GM12878 (cell line): ENCODE data around the gene FKBP15. TPM values are rescaled to one million over a fixed set of nuclear protein-coding genes. Genes with fewer than 3 reads are reported as not detected.

Experiments
- ATAC-seq: fragments of 200-7000 bp; cut with Tn5 transposase; 3 replicates; pipeline ENCODE4 v1.9.1; 2020; ENCODE audit warnings: mild to moderate bottlenecking, moderate library complexity
- BruUV-seq: library from RNA; stranded (reverse); fragments of 400-500 nt; replicated peaks from 2 replicates; lab custom pipeline; 2021; lab: Mats Ljungman, UMichigan
- CTCF ChIA-PET: fragments of 300-600 bp; sonication (Branson Sonifier 250); formaldehyde crosslinking; extraction: SDS; loops from one replicate; lab custom pipeline; 2021; ENCODE audit warnings: inconsistent platforms; lab: Yijun Ruan, JAX
- POLR2A ChIA-PET: fragments of 350-600 bp; formaldehyde crosslinking; extraction: SDS; loops from one replicate; lab custom pipeline; 2021; ENCODE audit warnings: inconsistent platforms; lab: Charles Lee
- RAD21 ChIA-PET: fragments of 300-600 bp; sonication (Branson Sonifier 250); formaldehyde crosslinking; loops from one replicate; lab custom pipeline; 2023; ENCODE audit warnings: antibody characterized with exemption; ENCODE audit not compliant: unreplicated experiment; lab: Charles Lee
- SMC1A ChIA-PET: fragments of 300-600 bp; sonication (Branson Sonifier 250); formaldehyde crosslinking; loops from one replicate; lab custom pipeline; 2023; ENCODE audit not compliant: unreplicated experiment, uncharacterized antibody; lab: Charles Lee
- DNase-seq: peaks from one replicate; pipeline ENCODE4 v3.0.0-alpha.2; 2011; ENCODE audit warnings: low read depth, low spot score
- FAIRE-seq: peaks from 3 replicates; lab custom pipeline; 2011; peaks lifted over from hg19 to GRCh38; lab: Jason Lieb, UNC
- H2AFZ ChIP-seq: 2 replicates; pipeline ENCODE4 v1.6.0; 2011; ENCODE audit warnings: low read depth, low read length, control low read depth; ENCODE audit not compliant: control insufficient read depth
- H3K27ac ChIP-seq: 2 replicates; pipeline ENCODE4 v1.5.1; 2011; ENCODE audit warnings: control low read depth; ENCODE audit not compliant: control insufficient read depth, insufficient read depth
- H3K27me3 ChIP-seq, 2 experiments: replicated peaks in 1 of 2; 2 replicates each; pipeline versions ENCODE4 v1.6.0 to v1.6.1; 2011; ENCODE audit warnings: low read length in 1 of 2; ENCODE audit not compliant: control insufficient read depth in 2 of 2, insufficient read depth in 2 of 2
- H3K36me3 ChIP-seq, 2 experiments: 2 replicates each; pipeline ENCODE4 v1.5.1; 2011; ENCODE audit warnings: low read length in 1 of 2; ENCODE audit not compliant: control insufficient read depth in 2 of 2, insufficient read depth in 2 of 2
- H3K4me1 ChIP-seq: 2 replicates; pipeline ENCODE4 v1.6.1; 2011; ENCODE audit warnings: mild to moderate bottlenecking, low read length, moderate library complexity, mixed read lengths; ENCODE audit not compliant: control insufficient read depth, insufficient read depth
- H3K4me2 ChIP-seq: 2 replicates; pipeline ENCODE4 v1.6.0; 2011; ENCODE audit warnings: control low read depth; ENCODE audit not compliant: control insufficient read depth, insufficient read depth
- H3K4me3 ChIP-seq: fragments of 200-600 bp; sonication (generic); 2 replicates; pipeline ENCODE4 v1.5.1; 2016
- H3K79me2 ChIP-seq: 2 replicates; pipeline ENCODE4 v1.6.0; 2011; ENCODE audit warnings: low read length; ENCODE audit not compliant: control insufficient read depth, insufficient read depth
- H3K9ac ChIP-seq: 2 replicates; pipeline ENCODE4 v1.8.0; 2011; ENCODE audit warnings: low read length, control low read depth, mixed read lengths; ENCODE audit not compliant: control insufficient read depth, insufficient read depth
- H3K9me3 ChIP-seq: replicated peaks from 3 replicates; pipeline ENCODE4 v1.5.1; 2011; ENCODE audit warnings: mild to moderate bottlenecking, low read length; ENCODE audit not compliant: control insufficient read depth, insufficient read depth
- H4K20me1 ChIP-seq: 2 replicates; pipeline ENCODE4 v1.6.0; 2011; ENCODE audit not compliant: control insufficient read depth, insufficient read depth
- BACH1 ChIP-seq: fragments of 450-650 bp; IDR thresholded peaks from 2 replicates; pipeline ENCODE4 v1.6.1; 2017; ENCODE audit warnings: mild to moderate bottlenecking, borderline replicate concordance
- CHD4 ChIP-seq: fragments of 200-600 bp; sonication (generic); IDR thresholded peaks from 2 replicates; pipeline ENCODE4 v1.6.1; 2016; ENCODE audit warnings: mild to moderate bottlenecking
- EGR1 ChIP-seq, 2 experiments: IDR thresholded peaks; 1 replicate in 1 of 2; 2 replicates in 1 of 2; pipeline ENCODE4 v1.6.1; 2011 to 2012; ENCODE audit warnings: low read depth in 2 of 2, low read length in 2 of 2, borderline replicate concordance in 1 of 2, mild to moderate bottlenecking in 1 of 2, moderate library complexity in 1 of 2
- NFYA ChIP-seq: IDR thresholded peaks from 2 replicates; pipeline ENCODE4 v1.6.1; 2011; ENCODE audit warnings: low read depth, mild to moderate bottlenecking, low read length, improper control_type of control experiment, borderline replicate concordance
- NR2F1 ChIP-seq: fragments of 450-650 bp; conservative IDR thresholded peaks from 2 replicates; pipeline ENCODE4 v1.6.1; 2017; ENCODE audit warnings: mild to moderate bottlenecking
- ZNF384 ChIP-seq: IDR thresholded peaks from 2 replicates; pipeline ENCODE4 v1.6.1; 2012; ENCODE audit warnings: low read depth, mild to moderate bottlenecking, low read length, improper control_type of control experiment, borderline replicate concordance
- whole genome bisulfite sequencing: methylation state at CpG from one replicate; pipeline ENCODE4 v1.1.6; 2016; ENCODE audit warnings: low lambda C conversion rate; ENCODE audit not compliant: insufficient replicate concordance, insufficient coverage; ENCODE audit errors: missing lambda C conversion rate; 5-methylcytosine and 5-hydroxymethylcytosine counted together
- in situ Hi-C: fragments of 300-500 bp; cut with MboI; formaldehyde crosslinking; loops from 9 replicates; pipeline ENCODE4 v1.14.3; 2018; ENCODE audit warnings: mixed read lengths
- intact Hi-C: fragments of 100-400 bp; cut with micrococcal nuclease; formaldehyde crosslinking; loops from one replicate; pipeline ENCODE4 v1.14.2; 2022; ENCODE audit not compliant: unreplicated experiment
- polyA plus RNA-seq, 11 experiments: library from polyadenylated mRNA; depleted of rRNA in 4 of 11; unstranded in 6 of 11; stranded (reverse) in 5 of 11; fragments of >200 nt; fragmentation: Nextera tagmentation in 4 of 11; fragmentation: Illumina TruSeq in 1 of 11; extraction: Ambion mirVana in 4 of 11; extraction: Trizol in 1 of 11; gene quantifications; 1 replicate in 1 of 11; 2 replicates in 10 of 11; pipeline versions ENCODE4 v1.2.1 to v1.2.3, GENCODE V29; 2011 to 2016; ENCODE audit warnings: inconsistent platforms in 2 of 11, missing spikeins in 2 of 11, low read depth in 1 of 11
- total RNA-seq, 4 experiments: library from RNA; depleted of rRNA in 3 of 4; stranded (reverse); fragments of >200 nt in 3 of 4; fragmentation: Illumina TruSeq in 1 of 4; extraction: Trizol in 1 of 4; gene quantifications; 2 replicates each; pipeline versions ENCODE4 v1.2.1 to v1.2.3, GENCODE V29; 2013 to 2021
- TF ChIP-seq, protein P1 (sequence below): fragments of 450-650 bp; IDR thresholded peaks from 2 replicates; pipeline ENCODE4 v1.6.1; 2018; ENCODE audit warnings: borderline replicate concordance, mild to moderate bottlenecking; ENCODE audit not compliant: partially characterized antibody
- TF ChIP-seq, protein P2 (sequence below): IDR thresholded peaks from 2 replicates; pipeline ENCODE4 v1.6.1; 2012; ENCODE audit warnings: low read depth, low read length, improper control_type of control experiment

The FKBP15 gene
- total and polyA plus RNA-seq, 10 of the 15 experiments (the other 5 are each of a cell fraction or from before 2014, with no cell fraction given): 5.0 to 53.4 (median 21.2) TPM

DNA sequence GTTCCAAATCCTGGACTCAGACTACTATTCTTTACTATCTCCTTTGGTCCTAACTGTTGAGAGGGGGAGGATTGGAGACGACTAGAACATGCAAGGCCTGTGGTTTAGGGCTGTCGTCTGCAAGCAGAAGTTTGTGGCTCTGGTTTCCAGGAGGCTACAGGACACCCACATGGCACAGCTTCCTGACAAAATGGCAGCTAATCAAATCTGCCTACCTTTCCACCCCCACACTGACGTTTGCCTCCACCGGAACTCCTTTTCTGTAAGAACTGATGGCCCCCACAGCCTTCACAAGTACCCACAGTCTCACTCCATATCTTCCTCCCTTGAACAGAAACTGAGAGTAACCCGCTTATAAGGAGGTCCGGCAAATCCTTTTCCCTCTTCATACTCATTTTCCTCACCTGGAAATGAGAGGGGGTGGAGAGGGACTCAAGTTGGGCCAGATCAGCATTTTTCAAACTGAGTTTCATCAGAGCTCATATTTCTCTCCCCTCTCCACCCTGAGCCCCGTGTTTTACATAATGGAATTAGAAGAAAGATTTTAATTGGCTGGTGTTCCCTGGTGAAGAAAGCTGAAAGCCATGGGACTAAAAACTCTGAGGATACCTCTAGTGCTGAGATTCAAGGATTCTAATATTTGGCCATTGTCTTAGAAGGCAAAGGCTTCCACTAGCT is 65.0 kb downstream of the FKBP15 start (continued):
- TF ChIP-seq CHD4 (no peak), ZNF384 (no peak)

DNA sequence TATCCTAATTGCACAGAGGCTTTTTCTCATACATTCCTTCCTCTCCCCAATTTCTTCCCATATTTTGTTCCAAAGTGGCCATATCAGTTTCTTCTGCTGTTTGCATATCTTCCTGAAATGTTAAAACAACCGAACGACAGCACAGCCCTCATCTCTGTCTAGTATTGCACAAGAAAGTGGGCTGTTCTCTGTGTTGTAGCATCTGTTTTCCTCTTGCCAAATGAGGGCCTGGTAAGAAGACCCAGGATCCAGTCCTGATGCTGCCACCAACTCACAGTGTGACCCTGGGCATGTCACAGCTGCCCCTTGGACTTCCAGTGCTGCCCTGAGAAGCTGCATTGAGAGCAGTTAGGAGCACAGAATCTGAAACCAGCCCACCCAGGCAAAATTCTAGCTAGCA is 66.1 kb downstream of the FKBP15 start:
- CTCF ChIA-PET: no interaction called here
- no peaks in the 10 kb centered on the region for H3K27me3 ChIP-seq
- POLR2A ChIA-PET: interaction anchor here (0.6 kb wide), 1 partner anchor 1812 kb away, joined by 3 read pairs; no protein-coding TSS in a partner anchor
- no peaks in the 10 kb centered on the region for H3K9me3 ChIP-seq
- WGBS: 71% methylated on average over 2 of the region's 2 CpGs
- no peak for ATAC-seq
- intact Hi-C loops (no loop called here), in situ Hi-C loops (no loop called here)
- no peak for FAIRE-seq
- H2AFZ ChIP-seq: no peak overlapping the region
- no peak for DNase-seq
- RAD21 ChIA-PET: no interaction called here
- H3K4me1 ChIP-seq: no peaks in the 10 kb centered on the region
- SMC1A ChIA-PET: interaction anchor here (1.5 kb wide), 1 partner anchor 120 kb away, joined by 4 read pairs; the partner anchor contains the start of gene CDC26
- no peaks in the 10 kb centered on the region for H4K20me1 ChIP-seq
- H3K9ac ChIP-seq: no peak overlapping the region
- no peak overlapping the region for H3K4me3 ChIP-seq
- no peak overlapping the region for H3K27ac ChIP-seq
- no peaks in the 10 kb centered on the region for H3K36me3 ChIP-seq
- TF ChIP-seq NFYA (no peak), EGR1 (IDR thresholded peaks at IDR 0.05; ENCODE audit: borderline replicate concordance in 1 of 2, low read depth in 2 of 2, low read length in 2 of 2) (no peak), BACH1 (no peak), NR2F1 (no peak)
- TF ChIP-seq, protein P1, sequence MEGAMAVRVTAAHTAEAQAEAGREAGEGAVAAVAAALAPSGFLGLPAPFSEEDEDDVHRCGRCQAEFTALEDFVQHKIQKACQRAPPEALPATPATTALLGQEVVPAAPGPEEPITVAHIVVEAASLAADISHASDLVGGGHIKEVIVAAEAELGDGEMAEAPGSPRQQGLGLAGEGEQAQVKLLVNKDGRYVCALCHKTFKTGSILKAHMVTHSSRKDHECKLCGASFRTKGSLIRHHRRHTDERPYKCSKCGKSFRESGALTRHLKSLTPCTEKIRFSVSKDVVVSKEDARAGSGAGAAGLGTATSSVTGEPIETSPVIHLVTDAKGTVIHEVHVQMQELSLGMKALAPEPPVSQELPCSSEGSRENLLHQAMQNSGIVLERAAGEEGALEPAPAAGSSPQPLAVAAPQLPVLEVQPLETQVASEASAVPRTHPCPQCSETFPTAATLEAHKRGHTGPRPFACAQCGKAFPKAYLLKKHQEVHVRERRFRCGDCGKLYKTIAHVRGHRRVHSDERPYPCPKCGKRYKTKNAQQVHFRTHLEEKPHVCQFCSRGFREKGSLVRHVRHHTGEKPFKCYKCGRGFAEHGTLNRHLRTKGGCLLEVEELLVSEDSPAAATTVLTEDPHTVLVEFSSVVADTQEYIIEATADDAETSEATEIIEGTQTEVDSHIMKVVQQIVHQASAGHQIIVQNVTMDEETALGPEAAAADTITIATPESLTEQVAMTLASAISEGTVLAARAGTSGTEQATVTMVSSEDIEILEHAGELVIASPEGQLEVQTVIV: no peak
- TF ChIP-seq, protein P2, sequence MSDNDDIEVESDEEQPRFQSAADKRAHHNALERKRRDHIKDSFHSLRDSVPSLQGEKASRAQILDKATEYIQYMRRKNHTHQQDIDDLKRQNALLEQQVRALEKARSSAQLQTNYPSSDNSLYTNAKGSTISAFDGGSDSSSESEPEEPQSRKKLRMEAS: no peak
- TF ChIP-seq, all 136 proteins: peak for 0
- no peak overlapping the region for H3K4me2 ChIP-seq
- BruUV-seq: no TSS peak
- H3K79me2 ChIP-seq: no peaks in the 10 kb centered on the region
